H9 (cell line): ENCODE data around the gene PSMA6. TPM values are rescaled to one million over a fixed set of nuclear protein-coding genes. Genes with fewer than 3 reads are reported as not detected.

Experiments used
- DNase-seq: peaks from one replicate; pipeline ENCODE4 v3.0.0-alpha.2; 2017
- H2AFZ ChIP-seq: one replicate; pipeline ENCODE4 v1.6.1; 2013; ENCODE audit warnings: mild to moderate bottlenecking, low read length, control low read depth, moderate library complexity
- H2AK5ac ChIP-seq: 2 replicates; pipeline ENCODE4 v1.6.1; 2013; ENCODE audit warnings: low read length, control low read depth, mixed read lengths; ENCODE audit not compliant: insufficient read length
- H2BK120ac ChIP-seq: one replicate; pipeline ENCODE4 v1.6.1; 2013; ENCODE audit warnings: low read depth, mild to moderate bottlenecking, low read length, control low read depth, inconsistent platforms; ENCODE audit not compliant: poor library complexity, severe bottlenecking
- H2BK12ac ChIP-seq: 2 replicates; pipeline ENCODE4 v1.6.1; 2013; ENCODE audit warnings: low read length, control low read depth, mixed read lengths, low read depth; ENCODE audit not compliant: insufficient read length
- H2BK15ac ChIP-seq: 2 replicates; pipeline ENCODE4 v1.6.1; 2013; ENCODE audit warnings: low read depth, low read length, control low read depth
- H2BK20ac ChIP-seq: one replicate; pipeline ENCODE4 v1.6.1; 2013; ENCODE audit warnings: low read depth, mild to moderate bottlenecking, low read length, control low read depth, inconsistent platforms; ENCODE audit not compliant: poor library complexity, severe bottlenecking
- H2BK5ac ChIP-seq: 2 replicates; pipeline ENCODE4 v1.6.1; 2013; ENCODE audit warnings: low read length, control low read depth, mixed read lengths; ENCODE audit not compliant: insufficient read length
- H3K14ac ChIP-seq: 2 replicates; pipeline ENCODE4 v1.6.1; 2013; ENCODE audit warnings: low read length, control low read depth; ENCODE audit not compliant: insufficient read depth
- H3K18ac ChIP-seq: 2 replicates; pipeline ENCODE4 v1.6.1; 2013; ENCODE audit warnings: low read depth, mild to moderate bottlenecking, mixed read lengths, low read length, control low read depth; ENCODE audit not compliant: insufficient read length
- H3K23ac ChIP-seq: 2 replicates; pipeline ENCODE4 v1.6.1; 2013; ENCODE audit warnings: low read length, control low read depth, mixed read lengths, low read depth; ENCODE audit not compliant: insufficient read length
- H3K23me2 ChIP-seq: 2 replicates; pipeline ENCODE4 v1.6.1; 2013; ENCODE audit warnings: low read depth, mild to moderate bottlenecking, mixed read lengths, low read length, control low read depth; ENCODE audit not compliant: insufficient read length, poor library complexity, severe bottlenecking
- H3K27ac ChIP-seq: 2 replicates; pipeline ENCODE4 v1.5.1; 2013; ENCODE audit warnings: low read length, control low read depth, mixed read lengths, low read depth; ENCODE audit not compliant: insufficient read length
- H3K27me3 ChIP-seq: 2 replicates; pipeline ENCODE4 v1.6.1; 2013; ENCODE audit warnings: low read length, control low read depth, inconsistent platforms; ENCODE audit not compliant: insufficient read depth
- H3K4ac ChIP-seq: 2 replicates; pipeline ENCODE4 v1.6.1; 2013; ENCODE audit warnings: low read depth, mild to moderate bottlenecking, control low read depth, inconsistent platforms, low read length, moderate library complexity
- H3K4me1 ChIP-seq: 2 replicates; pipeline ENCODE4 v1.6.1; 2013; ENCODE audit warnings: low read length, control low read depth, inconsistent platforms; ENCODE audit not compliant: insufficient read depth
- H3K4me2 ChIP-seq: 2 replicates; pipeline ENCODE4 v1.6.1; 2013; ENCODE audit warnings: low read length, control low read depth, mixed read lengths; ENCODE audit not compliant: insufficient read length, insufficient read depth
- H3K56ac ChIP-seq: 2 replicates; pipeline ENCODE4 v1.6.1; 2013; ENCODE audit warnings: low read depth, mild to moderate bottlenecking, mixed read lengths, low read length, control low read depth; ENCODE audit not compliant: insufficient read length
- H3K79me1 ChIP-seq: 2 replicates; pipeline ENCODE4 v1.6.1; 2013; ENCODE audit warnings: low read depth, mild to moderate bottlenecking, moderate library complexity, low read length, control low read depth, inconsistent platforms; ENCODE audit not compliant: insufficient read depth, poor library complexity, severe bottlenecking
- H3K79me2 ChIP-seq: 2 replicates; pipeline ENCODE4 v1.6.1; 2013; ENCODE audit warnings: low read length, control low read depth, inconsistent platforms; ENCODE audit not compliant: insufficient read depth
- H3K9ac ChIP-seq: 2 replicates; pipeline ENCODE4 v1.6.1; 2013; ENCODE audit warnings: low read length, control low read depth, mixed read lengths; ENCODE audit not compliant: insufficient read length; ENCODE audit errors: extremely low read depth
- H3K9me3 ChIP-seq: one replicate; pipeline ENCODE4 v1.6.1; 2013; ENCODE audit warnings: low read depth, low read length, inconsistent platforms; ENCODE audit not compliant: control insufficient read depth
- H3T11ph ChIP-seq: one replicate; pipeline ENCODE4 v1.6.1; 2013; ENCODE audit warnings: mild to moderate bottlenecking, low read length, control low read depth, inconsistent platforms
- H4K20me1 ChIP-seq: one replicate; pipeline ENCODE4 v1.6.1; 2013; ENCODE audit not compliant: control insufficient read depth, insufficient read length, insufficient read depth
- H4K5ac ChIP-seq: 2 replicates; pipeline ENCODE4 v1.6.1; 2013; ENCODE audit warnings: low read depth, mild to moderate bottlenecking, mixed read lengths, low read length, control low read depth; ENCODE audit not compliant: insufficient read length
- H4K8ac ChIP-seq: replicated peaks from 2 replicates; pipeline ENCODE4 v1.6.1; 2013; ENCODE audit warnings: low read length, control low read depth, mixed read lengths, low read depth; ENCODE audit not compliant: insufficient read length
- H4K91ac ChIP-seq: 2 replicates; pipeline ENCODE4 v1.6.1; 2013; ENCODE audit warnings: low read depth, mild to moderate bottlenecking, moderate library complexity, mixed read lengths, low read length, control low read depth; ENCODE audit not compliant: insufficient read length
- H3K27ac Mint-ChIP-seq, 3 experiments: 2 replicates in 2 of 3; 3 replicates in 1 of 3; pipeline ENCODE4 v1.8.0; 2020 to 2021; ENCODE audit warnings: mixed read lengths in 3 of 3, mild to moderate bottlenecking in 1 of 3, moderate library complexity in 1 of 3
- H3K27me3 Mint-ChIP-seq: 2 replicates; pipeline ENCODE4 v1.8.0; 2021; ENCODE audit warnings: low read depth, mild to moderate bottlenecking, moderate library complexity, mixed read lengths
- H3K36me3 Mint-ChIP-seq, 3 experiments: 2 replicates in 2 of 3; 3 replicates in 1 of 3; pipeline ENCODE4 v1.8.0; 2020 to 2021; ENCODE audit warnings: low read depth in 3 of 3, mixed read lengths in 3 of 3; ENCODE audit not compliant: insufficient read depth in 1 of 3
- H3K4me1 Mint-ChIP-seq, 2 experiments: 2 replicates each; pipeline ENCODE4 v1.8.0; 2020; ENCODE audit warnings: mixed read lengths in 2 of 2
- H3K4me3 Mint-ChIP-seq, 2 experiments: 2 replicates in 1 of 2; 3 replicates in 1 of 2; pipeline ENCODE4 v1.8.0; 2020 to 2021; ENCODE audit warnings: mild to moderate bottlenecking in 2 of 2, mixed read lengths in 2 of 2, moderate library complexity in 1 of 2
- H3K9me3 Mint-ChIP-seq, 2 experiments: 2 replicates in 1 of 2; 3 replicates in 1 of 2; pipeline ENCODE4 v1.8.0; 2020; ENCODE audit warnings: mild to moderate bottlenecking in 2 of 2, mixed read lengths in 2 of 2, moderate library complexity in 1 of 2
- WGBS: extraction: QIAGEN DNeasy Blood & Tissue Kit; methylation state at CpG from one replicate; pipeline ENCODE4 v1.1.7; 2013; ENCODE audit warnings: missing lambda C conversion rate, low lambda C conversion rate, mixed read lengths; ENCODE audit not compliant: insufficient read length; ENCODE audit errors: extremely low coverage; 5-methylcytosine and 5-hydroxymethylcytosine counted together
- total RNA-seq: library from RNA; stranded (reverse); gene quantifications from 2 replicates; pipeline ENCODE4 v1.2.1, GENCODE V29; 2021
- TF ChIP-seq, protein P1 (sequence below): fragments of 200-600 bp; sonication (generic); conservative IDR thresholded peaks from 3 replicates; pipeline ENCODE4 v1.8.0; 2021; ENCODE audit warnings: antibody characterized with exemption, mild to moderate bottlenecking

The PSMA6 gene
- total RNA-seq, 1 experiment from 2014 or later: 255 TPM

DNA sequence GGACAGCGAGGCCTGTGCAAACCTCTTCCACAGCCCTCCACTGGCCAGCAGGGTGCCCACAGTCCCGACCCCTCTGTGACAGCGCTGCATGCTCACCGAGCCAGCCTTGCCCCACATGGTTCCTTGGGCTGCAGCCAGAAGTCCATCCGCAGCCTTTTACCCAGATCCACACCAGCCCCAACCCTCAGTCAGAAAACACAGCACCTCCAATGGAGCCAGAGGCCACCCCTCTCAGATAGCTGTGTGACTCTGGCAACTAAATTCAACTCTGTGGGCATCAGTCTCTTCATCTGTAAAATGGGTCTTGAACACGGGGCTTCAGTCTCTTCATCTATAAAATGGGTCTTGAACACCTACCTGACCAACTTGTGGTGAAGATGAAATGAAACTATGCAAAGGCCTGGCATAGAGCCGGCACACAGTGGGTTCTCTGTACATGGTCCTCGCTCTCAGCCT is 74.4 kb downstream of the PSMA6 start:
- Histone ChIP-seq H2BK15ac (no peak overlapping the region), H2AK5ac (no peak overlapping the region), H2BK120ac (no peak overlapping the region), H3K23me2 (no peaks in the 10 kb centered on the region), H3K79me1 (no peaks in the 10 kb centered on the region), H2BK5ac (no peak overlapping the region), H3K4ac (no peak overlapping the region), H3K27me3 (no peaks in the 10 kb centered on the region), H3K23ac (no peak overlapping the region), H3K4me2 (no peak overlapping the region), H2BK12ac (no peak overlapping the region), H3K9ac (no peak overlapping the region), H3K56ac (no peak overlapping the region), H4K8ac (no peak overlapping the region), H3K14ac (no peak overlapping the region; the same call in 1 of the 2 replicates), H4K5ac (no peak overlapping the region), H3T11ph (no peak overlapping the region), H3K9me3 (no peaks in the 10 kb centered on the region), H3K4me1 (no peaks in the 10 kb centered on the region; the same call in 1 of the 2 replicates), H3K27ac (no peak overlapping the region), H2AFZ (no peak overlapping the region), H3K18ac (no peak overlapping the region), H4K91ac (no peak overlapping the region), H2BK20ac (no peak overlapping the region), H4K20me1 (no peaks in the 10 kb centered on the region), H3K79me2 (no peaks in the 10 kb centered on the region)
- no peak for DNase-seq
- H3K27ac Mint-ChIP-seq: peak overlapping the region in 1 of 3 experiments; percentile 57; a peak in 2 of 7 replicates
- H3K27me3 Mint-ChIP-seq: no peaks in the 10 kb centered on the region
- peaks cover 20 to 27% of the 10 kb centered on the region in 2 experiments for H3K4me1 Mint-ChIP-seq
- H3K9me3 Mint-ChIP-seq: peaks cover 3 to 9% of the 10 kb centered on the region in 2 experiments; a peak in 3 of 5 replicates
- no peak overlapping the region for H3K4me3 Mint-ChIP-seq
- WGBS: no CpG with 5 or more reads among the region's 8 CpGs
- peaks cover 0 to 5% (median 0%) of the 10 kb centered on the region in 3 experiments; a peak in 1 of 7 replicates for H3K36me3 Mint-ChIP-seq
- TF ChIP-seq, protein P1, sequence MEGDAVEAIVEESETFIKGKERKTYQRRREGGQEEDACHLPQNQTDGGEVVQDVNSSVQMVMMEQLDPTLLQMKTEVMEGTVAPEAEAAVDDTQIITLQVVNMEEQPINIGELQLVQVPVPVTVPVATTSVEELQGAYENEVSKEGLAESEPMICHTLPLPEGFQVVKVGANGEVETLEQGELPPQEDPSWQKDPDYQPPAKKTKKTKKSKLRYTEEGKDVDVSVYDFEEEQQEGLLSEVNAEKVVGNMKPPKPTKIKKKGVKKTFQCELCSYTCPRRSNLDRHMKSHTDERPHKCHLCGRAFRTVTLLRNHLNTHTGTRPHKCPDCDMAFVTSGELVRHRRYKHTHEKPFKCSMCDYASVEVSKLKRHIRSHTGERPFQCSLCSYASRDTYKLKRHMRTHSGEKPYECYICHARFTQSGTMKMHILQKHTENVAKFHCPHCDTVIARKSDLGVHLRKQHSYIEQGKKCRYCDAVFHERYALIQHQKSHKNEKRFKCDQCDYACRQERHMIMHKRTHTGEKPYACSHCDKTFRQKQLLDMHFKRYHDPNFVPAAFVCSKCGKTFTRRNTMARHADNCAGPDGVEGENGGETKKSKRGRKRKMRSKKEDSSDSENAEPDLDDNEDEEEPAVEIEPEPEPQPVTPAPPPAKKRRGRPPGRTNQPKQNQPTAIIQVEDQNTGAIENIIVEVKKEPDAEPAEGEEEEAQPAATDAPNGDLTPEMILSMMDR: no peak
